ENCODE results near the gene SH3D19.
"Not testable (repeated sequence)": the region's sequence is repeated elsewhere in the genome, so short reads cannot be mapped to it uniquely, and the experiment has no call there.

- not testable (repeated sequence) for TF ChIP-seq CTCF (conservative IDR thresholded peaks at IDR 0.05; ENCODE audit: low read length); EZH2phosphoT487 (IDR thresholded peaks at IDR 0.05; ENCODE audit: borderline replicate concordance, low read depth, low read length)
These were observed 189.4 kb downstream of the SH3D19 start for GRCh38 chr4:151136048-151136447.

Data from OCI-LY7 (cell line).